Heart left ventricle (tissue), 13 donors: ENCODE data around the gene MAPKAPK3.

ENCODE experiments used
- POLR2A ChIP-seq, 2 donors: fragments of 450-650 bp; IDR thresholded peaks; one replicate each; pipeline ENCODE4 v1.6.1; 2017; ENCODE audit warnings: antibody characterized with exemption in 2 of 2, mild to moderate bottlenecking in 2 of 2, moderate library complexity in 2 of 2
- TF ChIP-seq, protein P1 (sequence below), 12 donors: fragments of 200-600 bp; sonication (generic) in 4 of 12; IDR thresholded peaks; one replicate each; pipeline versions ENCODE4 v1.5.0 to v1.8.0; 2018 to 2022; ENCODE audit warnings: antibody characterized with exemption in 12 of 12, mild to moderate bottlenecking in 5 of 12
- donor health status: ischemic (EF 13 %, LVEDD 7.1; RV severe dilation, severe dysfunction).
- donor health status: DM: no; HTN: yes; CAD: no.
- donor health status: DM: no; HTN: no; CAD: no.
- donor health status: ischemic (EF 25% LVEDD 6.9; RV normal size, moderate dysfunction).
- donor health status: ischemic (EF 25% LVEDD 5.7; RV mildly dilated, moderate dysfunction).
- donor health status: ischemic (EF 35%, LVEDD 5.7; RV mildly dilated, moderate dysfunction).
- donor health status: nonischemic (EF 11% LVEDD 7.7; RV severe dilation, severe dysfunction).
- donor health status: DM: yes; HTN: yes; CAD: no.
- donor health status: PGD.
- donor health status: ischemic (EF 29% LVEDD 5.4; RV normal size, mild dysfunction).
- donor health status: nonischemic (EF 23%, LVEDD 6.1; RV moderate dilation, normal function).

GRCh38 chr3:50657816-50658215 is 40.9 kb downstream of the MAPKAPK3 start:
- TF ChIP-seq POLR2A (IDR thresholded peaks at IDR 0.05) = no peak
- TF ChIP-seq, protein P1, sequence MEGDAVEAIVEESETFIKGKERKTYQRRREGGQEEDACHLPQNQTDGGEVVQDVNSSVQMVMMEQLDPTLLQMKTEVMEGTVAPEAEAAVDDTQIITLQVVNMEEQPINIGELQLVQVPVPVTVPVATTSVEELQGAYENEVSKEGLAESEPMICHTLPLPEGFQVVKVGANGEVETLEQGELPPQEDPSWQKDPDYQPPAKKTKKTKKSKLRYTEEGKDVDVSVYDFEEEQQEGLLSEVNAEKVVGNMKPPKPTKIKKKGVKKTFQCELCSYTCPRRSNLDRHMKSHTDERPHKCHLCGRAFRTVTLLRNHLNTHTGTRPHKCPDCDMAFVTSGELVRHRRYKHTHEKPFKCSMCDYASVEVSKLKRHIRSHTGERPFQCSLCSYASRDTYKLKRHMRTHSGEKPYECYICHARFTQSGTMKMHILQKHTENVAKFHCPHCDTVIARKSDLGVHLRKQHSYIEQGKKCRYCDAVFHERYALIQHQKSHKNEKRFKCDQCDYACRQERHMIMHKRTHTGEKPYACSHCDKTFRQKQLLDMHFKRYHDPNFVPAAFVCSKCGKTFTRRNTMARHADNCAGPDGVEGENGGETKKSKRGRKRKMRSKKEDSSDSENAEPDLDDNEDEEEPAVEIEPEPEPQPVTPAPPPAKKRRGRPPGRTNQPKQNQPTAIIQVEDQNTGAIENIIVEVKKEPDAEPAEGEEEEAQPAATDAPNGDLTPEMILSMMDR (IDR thresholded peaks at IDR 0.05) = no peak
